CD4-positive, alpha-beta T cell treated with Interleukin-17A for 1 hour (primary cell): ENCODE data around the gene TP53I13.

Source experiments
- DNase-seq: peaks from one replicate; pipeline ENCODE4 v3.0.0-alpha.2; 2020

The TP53I13 gene

GRCh38 chr17:29567554-29568330 lies 759 bp upstream of the TP53I13 start:
- peak; percentile 80 for DNase-seq

- DNase-seq: no peak
Measured at GRCh38 chr17:29569245-29569950, 897 bp downstream of the TP53I13 start.

- no peak for DNase-seq
Measured at GRCh38 chr17:29570521-29570920, 2.0 kb downstream of the TP53I13 start.

GRCh38 chr17:29571486-29571882 lies 3.0 kb downstream of the TP53I13 start:
- DNase-seq: no peak

GRCh38 chr17:29571883-29572681 lies 3.6 kb downstream of the TP53I13 start:
- DNase-seq: no peak

GRCh38 chr17:29572691-29573557 lies 4.4 kb downstream of the TP53I13 start:
- peak; percentile 48 for DNase-seq

- DNase-seq: no peak
Measured at GRCh38 chr17:29573558-29573869, 5.0 kb downstream of the TP53I13 start.

- DNase-seq: no peak
Measured at GRCh38 chr17:29573871-29574731, 5.6 kb downstream of the TP53I13 start.

GRCh38 chr17:29574732-29575510 lies 6.4 kb downstream of the TP53I13 start:
- DNase-seq: no peak

GRCh38 chr17:29575511-29576213 lies 7.2 kb downstream of the TP53I13 start:
- DNase-seq: no peak

- DNase-seq: no peak
Measured at GRCh38 chr17:29576214-29577000, 7.9 kb downstream of the TP53I13 start.

GRCh38 chr17:29577001-29577370 lies 8.5 kb downstream of the TP53I13 start:
- DNase-seq: no peak

GRCh38 chr17:29577385-29578211 lies 9.1 kb downstream of the TP53I13 start:
- DNase-seq: no peak

GRCh38 chr17:29578626-29579485 lies 10.4 kb downstream of the TP53I13 start:
- no peak for DNase-seq

- peak; percentile 92 for DNase-seq
Measured at GRCh38 chr17:29579866-29580771, 11.6 kb downstream of the TP53I13 start.

GRCh38 chr17:29581583-29582253 lies 13.2 kb downstream of the TP53I13 start:
- no peak for DNase-seq
